ENCODE measurements around the gene PIK3AP1. TPM values are rescaled to one million over a fixed set of nuclear protein-coding genes. Genes with fewer than 3 reads are reported as not detected.

PIK3AP1 gene
- total RNA-seq, 1 experiment from 2014 or later, result 1.6 TPM

DNA sequence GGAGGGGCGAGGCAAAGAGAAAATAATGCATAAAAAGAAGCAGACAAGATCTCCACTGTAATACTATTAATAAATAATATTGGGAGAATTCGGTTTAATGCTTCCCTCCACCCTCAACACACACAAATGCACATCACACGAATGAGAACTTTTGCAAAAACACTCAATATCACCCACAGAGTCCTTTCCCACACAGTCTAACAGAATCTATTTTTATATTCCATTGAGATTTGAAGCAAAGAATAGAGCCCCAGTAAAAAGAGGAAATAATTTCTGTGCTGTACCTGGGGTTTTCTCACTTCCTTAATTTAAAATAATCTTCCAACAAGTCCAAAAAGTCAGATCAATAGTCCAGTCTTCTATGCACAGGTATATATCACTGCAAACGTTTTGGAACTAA lies 17.0 kb downstream of the PIK3AP1 start:
- Histone ChIP-seq H3K27me3 (replicated peaks; ENCODE audit: control insufficient read depth, insufficient read depth, low read length) (no peaks in the 10 kb centered on the region), H3K9me3 (no peaks in the 10 kb centered on the region), H3K4me1 (0 out of 2 replicates have a peak, but pooled peaks cover 4% of the 10 kb centered on the region), H3K4me3 (ENCODE audit: low read depth, low read length) (no peak overlapping the region), H3K36me3 (ENCODE audit: control insufficient read depth, insufficient read depth, low read length) (no peaks in the 10 kb centered on the region)
- no TSS peak for BruUV-seq (replicated peaks)
- Mint-ChIP-seq H3K4me3 (ENCODE audit: unreplicated experiment) (no peak overlapping the region), H3K36me3 (ENCODE audit: insufficient read depth, unreplicated experiment) (no peaks in the 10 kb centered on the region), H3K27me3 (ENCODE audit: insufficient read depth, unreplicated experiment) (no peaks in the 10 kb centered on the region), H3K27ac (ENCODE audit: unreplicated experiment) (no peak overlapping the region), H3K9me3 (ENCODE audit: unreplicated experiment) (no peaks in the 10 kb centered on the region), H3K4me1 (ENCODE audit: low read depth, unreplicated experiment) (no peaks in the 10 kb centered on the region)
- POLR2A ChIA-PET, result no interaction called here
- TF ChIP-seq, protein P1, sequence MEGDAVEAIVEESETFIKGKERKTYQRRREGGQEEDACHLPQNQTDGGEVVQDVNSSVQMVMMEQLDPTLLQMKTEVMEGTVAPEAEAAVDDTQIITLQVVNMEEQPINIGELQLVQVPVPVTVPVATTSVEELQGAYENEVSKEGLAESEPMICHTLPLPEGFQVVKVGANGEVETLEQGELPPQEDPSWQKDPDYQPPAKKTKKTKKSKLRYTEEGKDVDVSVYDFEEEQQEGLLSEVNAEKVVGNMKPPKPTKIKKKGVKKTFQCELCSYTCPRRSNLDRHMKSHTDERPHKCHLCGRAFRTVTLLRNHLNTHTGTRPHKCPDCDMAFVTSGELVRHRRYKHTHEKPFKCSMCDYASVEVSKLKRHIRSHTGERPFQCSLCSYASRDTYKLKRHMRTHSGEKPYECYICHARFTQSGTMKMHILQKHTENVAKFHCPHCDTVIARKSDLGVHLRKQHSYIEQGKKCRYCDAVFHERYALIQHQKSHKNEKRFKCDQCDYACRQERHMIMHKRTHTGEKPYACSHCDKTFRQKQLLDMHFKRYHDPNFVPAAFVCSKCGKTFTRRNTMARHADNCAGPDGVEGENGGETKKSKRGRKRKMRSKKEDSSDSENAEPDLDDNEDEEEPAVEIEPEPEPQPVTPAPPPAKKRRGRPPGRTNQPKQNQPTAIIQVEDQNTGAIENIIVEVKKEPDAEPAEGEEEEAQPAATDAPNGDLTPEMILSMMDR (IDR thresholded peaks at IDR 0.05; ENCODE audit: insufficient read depth in 1 of 2, low read depth in 1 of 2, low read length in 1 of 2, severe bottlenecking in 1 of 2, unreplicated experiment in 1 of 2), result no peak
- no peak for DNase-seq
- intact Hi-C loops (cut with micrococcal nuclease; ENCODE audit: unreplicated experiment), result no loop called here
- CTCF ChIA-PET, result no interaction called here

DNA sequence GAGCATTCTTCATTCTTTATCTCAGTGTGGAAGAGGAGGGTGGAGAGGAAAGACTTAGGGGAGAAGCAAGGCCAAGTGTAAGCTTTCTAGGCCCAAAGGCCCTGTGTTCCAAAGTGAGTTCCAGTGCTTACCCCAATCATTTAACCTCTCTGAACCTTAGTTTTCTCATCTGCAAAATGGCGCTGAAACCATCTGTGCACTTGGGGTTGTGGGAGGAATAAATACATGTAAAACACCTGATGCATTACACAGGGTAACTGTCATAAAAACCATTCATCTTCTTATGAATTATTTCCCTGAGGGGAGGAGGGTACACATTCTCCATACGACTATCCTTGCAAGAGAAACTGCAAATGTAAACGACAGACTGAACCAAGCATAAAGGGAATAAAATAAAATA lies 19.0 kb downstream of the PIK3AP1 start:
- H3K4me1 Mint-ChIP-seq (ENCODE audit: low read depth, unreplicated experiment), result no peaks in the 10 kb centered on the region
- intact Hi-C loops (cut with micrococcal nuclease; ENCODE audit: unreplicated experiment), result no loop called here
- Histone ChIP-seq H3K4me1 (0 out of 2 replicates have a peak, but pooled peaks cover 4% of the 10 kb centered on the region), H3K36me3 (ENCODE audit: control insufficient read depth, insufficient read depth, low read length) (no peaks in the 10 kb centered on the region), H3K27me3 (replicated peaks; ENCODE audit: control insufficient read depth, insufficient read depth, low read length) (no peaks in the 10 kb centered on the region), H3K9me3 (no peaks in the 10 kb centered on the region), H3K4me3 (ENCODE audit: low read depth, low read length) (no peak overlapping the region)
- no peak overlapping the region for H3K4me3 Mint-ChIP-seq (ENCODE audit: unreplicated experiment)
- H3K27me3 Mint-ChIP-seq (ENCODE audit: insufficient read depth, unreplicated experiment), result no peaks in the 10 kb centered on the region
- POLR2A ChIA-PET, result no interaction called here
- no peak overlapping the region for H3K27ac Mint-ChIP-seq (ENCODE audit: unreplicated experiment)
- CTCF ChIA-PET, result interaction anchor here (0.6 kb wide), 1 partner anchor 76 kb away, joined by 3 read pairs; no protein-coding TSS in a partner anchor
- no TSS peak for BruUV-seq (replicated peaks)
- no peaks in the 10 kb centered on the region for H3K9me3 Mint-ChIP-seq (ENCODE audit: unreplicated experiment)
- DNase-seq, result no peak
- TF ChIP-seq, protein P1 (IDR thresholded peaks at IDR 0.05; ENCODE audit: insufficient read depth in 1 of 2, low read depth in 1 of 2, low read length in 1 of 2, severe bottlenecking in 1 of 2, unreplicated experiment in 1 of 2), result no peak
- no peaks in the 10 kb centered on the region for H3K36me3 Mint-ChIP-seq (ENCODE audit: insufficient read depth, unreplicated experiment)

DNA sequence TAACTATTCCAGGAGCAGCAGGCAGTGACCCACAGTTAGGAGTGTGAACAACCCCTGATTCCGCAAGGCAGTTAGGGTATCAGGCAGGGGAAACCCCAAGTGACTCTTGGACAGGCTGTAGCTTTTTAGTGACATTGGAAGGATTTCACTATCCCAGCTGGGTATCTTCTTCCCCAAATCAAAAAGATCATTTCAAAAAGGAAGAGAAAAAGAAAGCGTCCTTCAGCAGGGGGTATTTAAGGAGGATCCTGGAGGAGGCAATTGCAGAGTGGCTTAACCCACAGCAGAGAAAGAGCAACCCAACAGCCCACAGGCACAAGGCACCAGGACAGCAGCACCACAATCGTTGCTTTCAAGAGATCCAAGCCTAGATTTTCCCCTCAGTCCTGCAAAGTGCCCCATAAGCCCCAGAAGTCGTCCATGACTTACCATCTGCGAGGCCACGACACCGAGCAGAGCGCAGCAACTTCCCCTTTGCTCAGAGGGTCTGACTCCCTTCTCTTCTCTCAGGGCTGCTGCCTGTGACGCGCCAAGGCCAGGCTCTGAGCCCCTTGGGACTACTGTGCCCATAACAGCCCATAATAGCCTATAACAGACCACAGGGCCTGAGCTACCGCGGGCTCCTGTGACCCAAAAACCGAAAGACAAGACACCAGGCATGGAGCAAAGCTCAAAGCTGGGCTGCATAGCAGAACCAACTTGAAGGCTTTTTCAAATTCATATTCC lies 19.8 kb downstream of the PIK3AP1 start:
- Histone ChIP-seq H3K4me1 (0 out of 2 replicates have a peak, but pooled peaks cover 4% of the 10 kb centered on the region), H3K9me3 (no peaks in the 10 kb centered on the region), H3K36me3 (ENCODE audit: control insufficient read depth, insufficient read depth, low read length) (no peaks in the 10 kb centered on the region), H3K27me3 (replicated peaks; ENCODE audit: control insufficient read depth, insufficient read depth, low read length) (no peaks in the 10 kb centered on the region), H3K4me3 (ENCODE audit: low read depth, low read length) (no peak overlapping the region)
- Mint-ChIP-seq H3K9me3 (ENCODE audit: unreplicated experiment) (no peaks in the 10 kb centered on the region), H3K4me1 (ENCODE audit: low read depth, unreplicated experiment) (no peaks in the 10 kb centered on the region), H3K27me3 (ENCODE audit: insufficient read depth, unreplicated experiment) (no peaks in the 10 kb centered on the region), H3K27ac (ENCODE audit: unreplicated experiment) (no peak overlapping the region), H3K4me3 (ENCODE audit: unreplicated experiment) (no peak overlapping the region), H3K36me3 (ENCODE audit: insufficient read depth, unreplicated experiment) (no peaks in the 10 kb centered on the region)
- intact Hi-C loops (cut with micrococcal nuclease; ENCODE audit: unreplicated experiment), result no loop called here
- ChIA-PET CTCF (interaction anchor here (0.6 kb wide), 1 partner anchor 77 kb away, joined by 3 read pairs; no protein-coding TSS in a partner anchor), POLR2A (no interaction called here)
- TF ChIP-seq, protein P1 (IDR thresholded peaks at IDR 0.05; ENCODE audit: insufficient read depth in 1 of 2, low read depth in 1 of 2, low read length in 1 of 2, severe bottlenecking in 1 of 2, unreplicated experiment in 1 of 2), result no peak
- no peak for DNase-seq
- no TSS peak for BruUV-seq (replicated peaks)

All from Caco-2 (cell line).